GM15510 (cell line): ENCODE data around the gene DBF4B.

Source experiments
- POLR2A ChIP-seq: IDR thresholded peaks from 3 replicates; pipeline ENCODE4 v1.6.1; 2011; ENCODE audit warnings: borderline replicate concordance; ENCODE audit not compliant: insufficient read length; ENCODE audit errors: extremely low read depth

Gene DBF4B

DNA sequence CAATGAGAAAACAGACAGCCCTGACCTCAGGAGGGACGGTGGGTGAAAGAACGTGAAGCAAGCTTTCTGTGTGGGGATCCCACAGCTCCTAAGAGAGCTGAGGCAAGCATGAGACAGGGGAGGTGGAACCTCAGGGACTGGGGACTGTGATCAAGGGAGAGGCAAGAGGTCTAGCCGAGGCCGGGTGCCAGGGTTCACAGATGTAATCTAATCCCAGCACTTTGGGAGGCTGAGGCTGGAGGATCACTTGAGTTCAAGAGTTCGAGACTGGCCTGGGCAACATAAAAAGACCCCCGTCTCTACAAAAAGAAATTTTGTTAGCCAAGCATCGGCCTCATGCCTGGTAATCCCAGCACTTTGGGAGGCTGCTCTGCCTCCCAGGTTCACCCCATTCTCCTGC is 45.8 kb downstream of the DBF4B start:
- no peak for TF ChIP-seq POLR2A

DNA sequence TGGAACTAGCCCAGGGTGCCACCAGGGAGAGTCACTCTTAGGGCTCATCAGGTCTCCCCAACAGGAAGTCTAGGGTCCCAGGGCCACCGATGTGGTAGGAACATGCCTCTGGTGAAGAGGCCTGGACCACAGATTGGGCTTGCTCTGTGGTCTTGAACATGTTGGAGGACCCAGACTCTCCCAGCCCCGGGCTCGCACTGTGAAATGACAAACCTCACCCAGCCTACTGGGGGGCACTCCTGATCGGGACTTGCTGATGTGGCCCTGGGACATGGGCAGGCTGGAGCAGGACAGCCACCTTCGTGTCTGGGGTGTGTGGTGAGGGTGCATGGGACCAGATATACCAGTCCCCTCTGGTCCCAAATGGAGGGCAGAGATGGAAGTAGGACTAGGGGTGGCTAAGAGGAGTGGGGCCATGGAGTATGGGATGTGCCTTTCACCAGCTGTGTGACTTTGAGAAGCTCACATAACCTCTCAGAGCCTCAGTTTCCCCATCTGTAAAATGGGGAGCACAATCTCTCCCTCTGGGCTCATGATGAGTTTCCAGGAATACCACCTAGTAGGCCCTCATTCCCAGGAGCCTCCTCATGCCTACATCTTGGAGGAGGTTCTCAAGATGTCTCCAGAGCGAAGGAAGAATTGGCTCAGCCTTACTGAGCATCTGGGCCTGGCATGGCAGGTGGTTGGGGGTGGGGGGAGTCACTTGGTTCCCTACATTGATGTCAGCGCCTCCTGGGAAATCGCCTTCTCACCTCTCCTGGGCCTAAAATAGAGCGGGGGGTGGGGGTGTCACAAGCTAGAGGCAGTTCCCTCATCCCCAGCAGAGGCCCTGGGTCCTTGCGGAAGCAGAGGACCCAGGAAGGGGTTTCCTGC is 48.8 kb downstream of the DBF4B start:
- no peak for TF ChIP-seq POLR2A

DNA sequence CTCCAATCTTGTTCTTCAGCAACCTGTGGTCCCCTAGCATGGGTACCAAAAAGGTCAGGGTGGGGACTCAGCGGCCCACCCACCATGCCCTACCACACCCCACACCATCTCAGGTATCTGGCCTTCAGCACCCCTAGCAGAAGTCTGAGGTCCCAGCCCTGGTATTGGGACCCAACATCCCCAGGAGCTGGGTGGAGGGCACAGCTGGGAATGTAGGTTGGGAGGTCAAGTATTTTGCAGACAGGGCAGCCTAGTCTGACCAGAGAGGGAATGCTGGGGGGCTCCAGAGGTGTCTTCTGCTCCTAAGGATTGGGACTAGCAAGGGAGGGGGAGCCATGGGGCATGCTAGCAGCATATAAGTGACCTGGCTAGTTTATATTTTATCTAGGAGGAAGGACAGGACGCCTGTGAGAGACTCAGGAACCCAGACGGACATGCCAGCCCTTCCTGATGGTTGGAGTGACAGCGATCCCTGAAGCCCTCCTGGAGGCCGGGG is 49.5 kb downstream of the DBF4B start:
- no peak for TF ChIP-seq POLR2A

DNA sequence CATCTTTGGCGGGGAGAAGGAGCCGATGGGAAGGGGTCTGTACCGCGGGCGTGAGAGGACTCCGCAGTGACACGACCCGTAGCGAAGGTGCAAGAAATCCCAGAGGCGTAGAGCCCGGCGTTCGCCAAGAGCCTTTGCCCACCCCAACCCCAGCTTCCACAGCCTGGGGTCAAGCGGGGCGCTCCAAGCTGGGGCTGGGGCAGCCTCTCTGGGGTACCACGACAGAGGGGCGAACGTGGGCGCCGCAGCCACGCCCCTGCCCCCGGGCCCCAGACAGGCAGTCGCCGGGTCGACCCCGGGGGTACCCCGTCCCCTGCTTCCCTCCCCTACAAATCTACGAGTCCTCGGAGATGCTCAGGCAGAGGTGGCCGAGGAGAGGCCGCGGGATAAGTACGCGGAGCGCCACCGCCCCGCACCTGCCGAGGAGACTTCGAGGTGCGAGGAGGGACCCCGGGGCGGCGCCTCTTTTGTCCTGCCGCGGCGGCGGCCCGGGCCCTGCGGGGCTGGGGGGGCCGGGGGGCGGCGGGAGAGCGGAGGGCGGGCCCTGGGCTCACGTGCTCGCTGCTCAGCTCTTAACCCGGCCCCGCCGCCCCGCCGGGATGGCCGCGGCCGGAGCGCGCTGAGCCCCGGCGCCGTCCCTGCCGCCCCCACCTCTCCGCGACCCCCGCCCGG is 50.1 kb downstream of the DBF4B start, which contains the start of gene ADAM11:
TSS of gene ADAM11 (plus strand) at position 575 of the 672 bp plus-strand sequence. CDS start 212 bp downstream, outside the sequence.
- TF ChIP-seq POLR2A, result no peak

DNA sequence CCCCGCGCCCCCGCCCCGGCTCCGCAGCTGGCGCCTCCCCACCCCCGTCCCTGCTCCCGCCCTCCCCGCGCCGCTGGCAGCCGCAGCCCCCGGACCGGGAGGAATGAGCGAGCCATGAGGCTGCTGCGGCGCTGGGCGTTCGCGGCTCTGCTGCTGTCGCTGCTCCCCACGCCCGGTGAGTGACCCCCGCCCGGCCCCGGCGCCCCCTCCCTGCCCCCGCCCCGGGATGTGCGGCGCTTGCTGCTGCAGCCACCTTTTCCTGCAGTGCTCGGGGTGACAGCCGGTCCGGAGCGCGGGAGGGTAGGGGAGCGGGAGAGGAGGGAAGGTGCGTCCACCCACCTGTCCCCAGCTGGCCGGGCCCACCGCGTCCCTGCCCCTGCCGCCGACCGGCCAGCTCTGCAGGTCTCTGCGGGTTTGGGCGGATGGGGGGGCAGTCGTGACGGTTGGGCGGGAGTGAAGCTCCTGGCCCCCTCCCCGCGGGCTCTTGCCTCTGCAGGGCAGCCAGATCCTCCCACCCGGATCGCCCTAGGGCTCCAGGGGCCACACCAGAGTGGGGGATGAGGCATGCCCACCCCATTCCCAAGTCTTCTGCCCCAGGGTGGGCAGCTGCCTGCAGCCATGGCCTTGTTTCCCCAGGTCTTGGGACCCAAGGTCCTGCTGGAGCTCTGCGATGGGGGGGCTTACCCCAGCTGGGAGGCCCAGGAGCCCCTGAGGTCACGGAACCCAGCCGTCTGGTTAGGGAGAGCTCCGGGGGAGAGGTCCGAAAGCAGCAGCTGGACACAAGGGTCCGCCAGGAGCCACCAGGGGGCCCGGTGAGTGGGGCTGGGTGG is 50.8 kb downstream of the DBF4B start:
- no peak for TF ChIP-seq POLR2A

DNA sequence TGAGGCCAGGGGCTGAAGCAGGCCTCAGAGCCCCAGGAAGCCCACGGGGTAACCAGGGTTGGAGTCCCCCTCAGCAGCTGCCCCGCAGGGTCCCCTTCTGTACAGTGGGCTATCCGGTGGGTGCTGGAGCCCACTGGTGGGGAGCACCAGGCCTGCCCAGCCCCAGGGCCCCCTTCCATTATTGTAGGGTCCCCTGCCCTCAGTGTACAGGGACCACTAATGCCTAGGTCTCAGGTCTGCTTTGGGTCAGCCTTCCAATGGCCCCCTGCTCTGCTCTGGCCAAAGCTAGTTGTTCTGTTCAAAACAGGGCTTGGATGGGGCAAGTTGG is 51.4 kb downstream of the DBF4B start:
- TF ChIP-seq POLR2A, result no peak

DNA sequence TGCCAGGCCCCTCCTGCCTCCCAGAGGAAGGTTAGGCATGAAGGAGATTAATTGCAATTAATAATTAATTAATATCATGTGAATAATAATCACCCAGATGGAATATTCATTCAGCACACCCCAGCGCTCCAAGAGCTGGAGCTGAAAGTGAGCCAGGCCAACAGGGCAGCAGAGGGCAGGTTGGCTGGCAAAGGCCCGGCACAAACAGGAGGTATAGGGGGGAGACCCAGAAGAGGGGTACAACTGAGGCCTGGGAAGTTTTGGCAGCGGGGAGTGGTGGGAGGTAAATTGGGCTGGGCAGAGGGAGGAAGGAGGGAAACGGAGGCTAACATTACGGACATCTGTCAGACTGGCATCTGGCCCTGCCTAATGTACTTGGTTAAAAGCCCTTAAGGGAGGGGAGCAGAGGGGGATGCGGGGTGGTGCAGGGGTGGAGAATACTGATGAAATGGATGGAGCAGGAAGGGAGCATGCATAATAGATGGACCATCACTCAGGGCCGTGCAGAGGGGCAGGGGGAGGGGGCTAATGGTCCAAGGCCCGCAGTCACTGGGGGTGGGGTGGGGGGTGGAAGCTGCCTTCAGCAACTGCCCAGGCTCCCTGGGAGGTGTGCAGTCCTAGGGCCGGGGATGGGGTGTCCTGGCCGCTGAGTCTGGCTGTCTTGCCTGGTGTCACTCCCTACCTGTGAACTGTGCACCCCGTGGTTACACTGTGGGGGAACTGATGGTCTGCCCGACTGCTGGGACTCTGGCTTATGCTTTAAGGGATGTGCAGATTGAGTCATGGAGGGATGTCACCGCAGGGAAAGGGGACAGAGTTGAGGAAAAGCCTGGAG is 52.2 kb downstream of the DBF4B start:
- TF ChIP-seq POLR2A, result no peak

DNA sequence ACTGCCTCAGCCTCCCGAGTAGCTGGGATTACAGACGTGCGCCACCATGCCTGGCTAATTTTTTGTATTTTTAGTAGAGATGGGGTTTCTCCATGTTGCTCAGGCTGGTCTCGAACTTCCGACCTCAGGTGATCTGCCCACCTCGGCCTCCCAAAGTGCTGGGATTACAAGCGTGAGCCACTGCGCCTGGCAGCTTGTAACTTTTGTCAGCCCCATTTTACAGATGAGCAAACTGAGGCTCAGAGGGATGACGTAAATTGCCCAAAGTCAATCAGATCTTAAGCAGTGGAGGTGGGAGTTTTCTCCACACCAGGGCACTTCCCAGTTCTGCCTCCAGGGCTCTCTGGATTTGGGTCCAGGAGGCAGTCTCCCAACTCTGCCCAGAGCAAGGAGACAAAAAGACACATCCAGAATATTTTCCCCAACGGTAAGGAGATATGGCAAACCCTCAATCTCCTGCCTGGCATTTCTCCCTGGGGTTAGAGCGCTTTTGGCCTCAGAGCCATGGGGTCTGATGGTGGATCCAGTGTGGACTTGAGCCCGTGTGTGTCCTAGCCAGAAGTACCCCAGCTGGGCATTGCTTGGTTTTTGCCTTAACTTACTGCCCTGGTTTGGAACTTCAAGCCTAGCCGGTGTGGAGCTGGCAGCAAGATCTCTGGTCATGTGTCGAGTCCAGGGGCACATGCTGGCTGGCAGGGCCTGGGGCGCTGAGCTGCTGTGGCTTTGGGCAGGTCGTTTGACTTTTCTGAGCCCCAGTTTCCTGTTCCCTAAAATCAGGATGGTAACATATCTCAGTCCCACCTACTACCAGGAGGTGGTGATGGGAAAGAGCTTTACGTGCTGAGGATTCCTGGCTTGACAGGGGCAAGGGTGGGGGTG is 53.7 kb downstream of the DBF4B start:
- TF ChIP-seq POLR2A, result no peak

DNA sequence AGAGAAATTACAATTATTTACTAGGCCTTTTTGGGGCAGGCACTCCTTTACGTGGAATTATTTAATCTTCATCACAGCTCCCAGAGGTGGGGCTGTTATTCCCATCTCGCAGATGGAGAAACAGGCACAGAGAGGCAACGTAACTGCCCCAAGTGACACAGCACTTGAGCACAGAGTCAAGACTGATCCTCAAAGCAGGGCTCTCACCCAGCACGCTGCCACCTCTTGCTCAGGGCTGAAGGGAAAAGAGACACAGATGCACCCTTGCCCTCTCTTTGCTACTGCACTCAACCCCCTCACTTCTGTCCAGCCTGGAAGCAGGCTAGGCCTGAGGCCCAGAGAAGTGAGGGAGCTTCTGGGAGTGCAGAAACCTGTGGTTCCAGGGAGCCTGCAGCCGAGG is 54.7 kb downstream of the DBF4B start:
- no peak for TF ChIP-seq POLR2A

DNA sequence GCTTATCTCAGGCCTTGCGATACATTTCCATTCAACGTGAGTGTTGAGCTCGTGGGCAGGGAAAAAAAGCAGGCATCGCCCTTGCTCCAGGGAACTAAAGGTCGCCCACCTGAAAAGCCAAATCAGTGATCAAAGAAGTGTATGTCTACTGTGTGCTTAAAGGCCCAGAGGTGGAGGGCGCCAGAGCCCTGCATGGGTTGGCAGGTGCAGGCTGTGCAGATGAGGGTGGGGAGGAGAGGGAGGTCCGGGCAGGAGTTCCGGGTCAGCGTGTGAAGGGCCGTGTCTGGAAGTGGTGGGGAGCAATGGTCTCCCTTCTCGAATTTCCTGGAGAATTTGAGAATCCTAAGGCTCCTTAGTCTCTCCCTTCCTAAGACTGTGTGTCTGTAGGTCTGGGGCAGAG is 57.5 kb downstream of the DBF4B start:
- TF ChIP-seq POLR2A, result no peak

DNA sequence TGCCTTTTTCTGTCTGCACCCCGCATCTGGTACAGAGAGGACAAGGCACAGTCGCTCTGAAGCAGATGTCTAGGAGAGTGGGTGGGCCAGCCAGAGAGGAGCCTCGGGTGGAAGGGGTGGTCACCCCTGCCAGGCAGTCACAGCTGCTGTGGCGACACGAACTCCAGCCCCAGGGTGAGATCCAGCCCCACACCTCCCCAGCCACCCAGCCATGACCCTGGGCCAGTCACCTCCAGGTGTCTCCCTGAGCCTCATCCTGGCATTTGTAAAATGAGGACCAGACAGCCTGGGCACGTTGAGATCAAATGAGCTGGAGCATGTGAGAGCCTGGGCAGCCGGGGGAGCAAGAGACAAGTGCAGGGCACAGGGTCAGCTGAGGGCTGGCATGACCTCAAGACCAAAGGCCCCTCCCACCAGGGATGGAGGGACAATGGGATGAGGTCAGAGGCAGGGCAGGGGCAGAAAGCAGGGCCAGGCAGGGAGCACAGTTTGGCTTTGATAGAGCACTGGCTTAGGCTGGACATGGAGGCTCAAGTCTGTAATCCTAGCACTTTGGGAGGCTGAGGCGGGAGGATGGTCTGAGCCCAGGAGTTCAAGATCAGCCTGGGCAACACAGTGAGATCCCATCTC is 58.1 kb downstream of the DBF4B start:
- TF ChIP-seq POLR2A, result no peak

DNA sequence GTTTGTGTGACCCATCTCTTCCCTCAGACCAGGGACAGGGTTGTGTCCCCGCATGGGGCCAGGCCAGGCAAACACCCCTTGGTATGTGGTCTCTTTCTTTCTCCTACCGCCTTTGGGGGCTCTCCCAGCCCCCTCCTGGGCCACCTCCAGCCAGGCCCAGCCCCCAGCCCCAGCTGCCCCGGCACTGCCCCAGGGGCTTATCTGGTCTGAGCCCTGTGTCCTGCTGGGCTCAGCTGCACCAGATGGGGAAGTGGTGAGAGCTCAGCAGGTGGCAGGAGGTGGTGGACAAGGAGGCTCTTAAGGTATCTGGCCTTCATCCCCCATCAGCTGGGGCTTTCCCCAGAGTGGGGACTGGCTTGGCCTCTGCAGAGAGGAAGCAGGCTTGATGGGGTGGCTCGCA is 59.0 kb downstream of the DBF4B start:
- no peak for TF ChIP-seq POLR2A
